H1 (cell line): ENCODE results near the gene ZNF556. TPM values are rescaled to one million over a fixed set of nuclear protein-coding genes. Genes with fewer than 3 reads are reported as not detected.

Experiments
- CTCF ChIA-PET: fragments of 300-600 bp; sonication (Branson Sonifier 250); formaldehyde crosslinking; loops from one replicate; lab custom pipeline; 2021; ENCODE audit not compliant: partially characterized antibody; lab: Charles Lee
- POLR2A ChIA-PET: fragments of 300-600 bp; sonication (Branson Sonifier 250); formaldehyde crosslinking; loops from one replicate; lab custom pipeline; 2021; ENCODE audit warnings: inconsistent platforms; ENCODE audit not compliant: partially characterized antibody; lab: Charles Lee
- DNase-seq, 2 experiments: peaks; one replicate each; pipeline versions ENCODE4 v3.0.0 to v3.0.0-alpha.2; 2010 to 2022; ENCODE audit warnings: low spot score in 2 of 2, low read depth in 1 of 2, mixed read lengths in 1 of 2
- FAIRE-seq: peaks from 2 replicates; lab custom pipeline; 2011; peaks lifted over from hg19 to GRCh38; lab: Jason Lieb, UNC
- H2AFZ ChIP-seq: 2 replicates; pipeline ENCODE4 v1.8.1; 2012; ENCODE audit warnings: low read length, inconsistent platforms
- H2AK5ac ChIP-seq: 2 replicates; pipeline ENCODE4 v1.6.1; 2013; ENCODE audit warnings: low read depth, low read length
- H2BK120ac ChIP-seq: replicated peaks from 2 replicates; pipeline ENCODE3; 2013; ENCODE audit warnings: low read depth, low read length, inconsistent platforms
- H2BK12ac ChIP-seq: 2 replicates; pipeline ENCODE4 v1.6.1; 2013; ENCODE audit warnings: low read depth, low read length
- H2BK15ac ChIP-seq: 2 replicates; pipeline ENCODE4 v1.6.1; 2013; ENCODE audit warnings: low read length
- H2BK20ac ChIP-seq: 2 replicates; pipeline ENCODE4 v1.6.1; 2013; ENCODE audit warnings: low read length
- H2BK5ac ChIP-seq: 2 replicates; pipeline ENCODE4 v1.6.1; 2013; ENCODE audit warnings: low read depth, low read length
- H3K14ac ChIP-seq: 2 replicates; pipeline ENCODE4 v1.6.1; 2013; ENCODE audit warnings: inconsistent platforms; ENCODE audit not compliant: insufficient read length
- H3K18ac ChIP-seq: 2 replicates; pipeline ENCODE4 v1.6.1; 2013; ENCODE audit warnings: low read length; ENCODE audit errors: extremely low read depth
- H3K23ac ChIP-seq: 2 replicates; pipeline ENCODE4 v1.6.1; 2013; ENCODE audit warnings: inconsistent platforms; ENCODE audit not compliant: insufficient read length
- H3K23me2 ChIP-seq: 2 replicates; pipeline ENCODE4 v1.6.1; 2013; ENCODE audit warnings: low read depth, low read length
- H3K27ac ChIP-seq: 2 replicates; pipeline ENCODE4 v1.6.1; 2011; ENCODE audit warnings: low read depth, low read length, inconsistent platforms
- H3K27me3 ChIP-seq, 4 experiments: replicated peaks in 1 of 4; 1 replicate in 1 of 4; 2 replicates in 3 of 4; pipeline versions ENCODE4 v1.6.1 to v1.8.1; 2011 to 2013; ENCODE audit warnings: low read length in 3 of 4, mild to moderate bottlenecking in 3 of 4, inconsistent platforms in 2 of 4, mixed read lengths in 2 of 4, moderate library complexity in 1 of 4; ENCODE audit not compliant: control insufficient read depth in 3 of 4, insufficient read depth in 3 of 4; ENCODE audit errors: extremely low read depth in 1 of 4
- H3K36me3 ChIP-seq, 4 experiments: 2 replicates each; pipeline versions ENCODE4 v1.6.1 to v1.8.1; 2011 to 2013; ENCODE audit warnings: mild to moderate bottlenecking in 4 of 4, low read length in 3 of 4, moderate library complexity in 2 of 4, control low read depth in 1 of 4, inconsistent platforms in 1 of 4; ENCODE audit not compliant: insufficient read depth in 4 of 4, control insufficient read depth in 2 of 4
- H3K4ac ChIP-seq: replicated peaks from 2 replicates; pipeline ENCODE3; 2013; ENCODE audit warnings: low read length, low read depth, mixed read lengths, inconsistent platforms; ENCODE audit not compliant: insufficient read length
- H3K4me1 ChIP-seq, 4 experiments: replicated peaks in 1 of 4; 1 replicate in 1 of 4; 2 replicates in 3 of 4; pipeline versions ENCODE4 v1.6.1 to v1.8.1; 2011 to 2013; ENCODE audit warnings: low read length in 3 of 4, inconsistent platforms in 2 of 4, mixed read lengths in 1 of 4; ENCODE audit not compliant: insufficient read depth in 4 of 4, control insufficient read depth in 3 of 4
- H3K4me2 ChIP-seq, 2 experiments: 2 replicates each; pipeline versions ENCODE4 v1.6.1 to v1.8.1; 2011 to 2013; ENCODE audit warnings: low read depth in 2 of 2, low read length in 2 of 2, control low read depth in 1 of 2, inconsistent platforms in 1 of 2, mild to moderate bottlenecking in 1 of 2; ENCODE audit not compliant: insufficient read depth in 1 of 2
- H3K4me3 ChIP-seq, 4 experiments: fragments of 200-600, 300-600 bp in 1 of 4; sonication (generic), shearing (Covaris generic), sonication (Bioruptor Twin) in 1 of 4; 2 replicates each; pipeline versions ENCODE4 v1.5.1 to v1.8.1; 2011 to 2016; ENCODE audit warnings: low read length in 4 of 4, low read depth in 3 of 4, control low read depth in 2 of 4, inconsistent platforms in 2 of 4, mild to moderate bottlenecking in 2 of 4, mixed read lengths in 1 of 4, moderate library complexity in 1 of 4; ENCODE audit not compliant: insufficient read depth in 2 of 4; ENCODE audit errors: extremely low read depth in 1 of 4
- H3K56ac ChIP-seq: replicated peaks from 2 replicates; pipeline ENCODE3; 2013; ENCODE audit warnings: low read depth, mild to moderate bottlenecking, mixed read lengths, low read length, inconsistent platforms; ENCODE audit not compliant: insufficient read length
- H3K79me1 ChIP-seq: 2 replicates; pipeline ENCODE4 v1.6.1; 2013; ENCODE audit warnings: low read depth, low read length, control low read depth
- H3K79me2 ChIP-seq, 2 experiments: 2 replicates each; pipeline versions ENCODE4 v1.6.1 to v1.8.1; 2012 to 2013; ENCODE audit warnings: low read length in 2 of 2, mild to moderate bottlenecking in 2 of 2, inconsistent platforms in 1 of 2; ENCODE audit not compliant: insufficient read depth in 2 of 2, control insufficient read depth in 1 of 2
- H3K9ac ChIP-seq, 4 experiments: replicated peaks in 1 of 4; 1 replicate in 1 of 4; 2 replicates in 3 of 4; pipeline versions ENCODE4 v1.6.1 to v1.8.1; 2011 to 2013; ENCODE audit warnings: low read depth in 3 of 4, low read length in 3 of 4, control low read depth in 2 of 4, mild to moderate bottlenecking in 2 of 4, moderate library complexity in 2 of 4, inconsistent platforms in 1 of 4; ENCODE audit errors: extremely low read depth in 1 of 4
- H3K9me3 ChIP-seq, 2 experiments: 2 replicates each; pipeline versions ENCODE4 v1.6.1 to v1.8.1; 2012 to 2013; ENCODE audit warnings: mild to moderate bottlenecking in 2 of 2, moderate library complexity in 2 of 2, control low read depth in 1 of 2, inconsistent platforms in 1 of 2, low read depth in 1 of 2, low read length in 1 of 2, mixed read lengths in 1 of 2; ENCODE audit not compliant: insufficient read depth in 2 of 2
- H4K20me1 ChIP-seq, 2 experiments: replicated peaks in 1 of 2; 2 replicates each; pipeline versions ENCODE3 to v1.8.1; 2011 to 2013; ENCODE audit warnings: inconsistent platforms in 2 of 2, low read length in 2 of 2, mild to moderate bottlenecking in 1 of 2; ENCODE audit not compliant: insufficient read depth in 2 of 2, control insufficient read depth in 1 of 2
- H4K5ac ChIP-seq: 2 replicates; pipeline ENCODE4 v1.6.1; 2013; ENCODE audit warnings: low read length, low read depth, mixed read lengths, inconsistent platforms; ENCODE audit not compliant: insufficient read length
- H4K8ac ChIP-seq: 2 replicates; pipeline ENCODE4 v1.8.0; 2013; ENCODE audit warnings: mild to moderate bottlenecking, moderate library complexity, low read length, inconsistent platforms; ENCODE audit not compliant: insufficient read depth; ENCODE audit errors: extremely low read depth
- H4K91ac ChIP-seq: replicated peaks from 2 replicates; pipeline ENCODE3; 2013; ENCODE audit warnings: low read length, mixed read lengths, inconsistent platforms; ENCODE audit not compliant: insufficient read length
- GTF2F1 ChIP-seq: IDR thresholded peaks from 2 replicates; pipeline ENCODE4 v1.6.1; 2012; ENCODE audit warnings: low read depth, low read length, improper control_type of control experiment, borderline replicate concordance
- KDM1A ChIP-seq: fragments of 200-600, 300-600 bp; sonication (generic); IDR thresholded peaks from 2 replicates; pipeline ENCODE4 v1.7.1; 2016; ENCODE audit warnings: mild to moderate bottlenecking, low read length, borderline replicate concordance
- POU5F1 ChIP-seq: IDR thresholded peaks from 2 replicates; pipeline ENCODE4 v1.6.1; 2011; ENCODE audit warnings: low read depth, mild to moderate bottlenecking, low read length, moderate library complexity
- TAF7 ChIP-seq: optimal IDR thresholded peaks from 2 replicates; pipeline ENCODE3; 2011; ENCODE audit warnings: low read depth, mild to moderate bottlenecking, inconsistent platforms, low read length, moderate library complexity, borderline replicate concordance
- WGBS, 2 experiments: shearing (Covaris generic) in 1 of 2; methylation state at CpG; one replicate each; pipeline versions ENCODE4 v1.1.6 to v1.1.7; 2013 to 2015; ENCODE audit warnings: low lambda C conversion rate in 2 of 2, mixed read lengths in 2 of 2, inconsistent platforms in 1 of 2, low coverage in 1 of 2, missing lambda C conversion rate in 1 of 2; ENCODE audit not compliant: insufficient replicate concordance in 2 of 2, insufficient coverage in 1 of 2, insufficient read length in 1 of 2; ENCODE audit errors: extremely low coverage in 1 of 2, missing lambda C conversion rate in 1 of 2; 5-methylcytosine and 5-hydroxymethylcytosine counted together
- polyA plus RNA-seq, 7 experiments: library from polyadenylated mRNA; depleted of rRNA in 3 of 7; stranded (reverse) in 5 of 7; unstranded in 2 of 7; fragments of >200 nt in 5 of 7; fragments of 200-250 nt in 2 of 7; gene quantifications; 1 replicate in 5 of 7; 2 replicates in 1 of 7; 4 replicates in 1 of 7; pipeline versions ENCODE4 v1.2.1 to v1.2.3, GENCODE V29; 2011 to 2013; ENCODE audit warnings: missing spikeins in 2 of 7, mixed read lengths in 2 of 7
- total RNA-seq: library from RNA; stranded (reverse); fragmentation: NEBNext Ultra II Directional; extraction: Animal tissue kit (Norgen Biotek cat#: 25700); gene quantifications from 2 replicates; pipeline ENCODE4 v1.2.1, GENCODE V29; 2021
- TF ChIP-seq, protein P1 (sequence below): IDR thresholded peaks from 2 replicates; pipeline ENCODE4 v1.6.1; 2011; ENCODE audit warnings: low read length, improper control_type of control experiment

Gene ZNF556
- total and polyA plus RNA-seq, 2 of the 8 experiments (the other 6 are each of a cell fraction or from before 2014, with no cell fraction given), result not detected

DNA sequence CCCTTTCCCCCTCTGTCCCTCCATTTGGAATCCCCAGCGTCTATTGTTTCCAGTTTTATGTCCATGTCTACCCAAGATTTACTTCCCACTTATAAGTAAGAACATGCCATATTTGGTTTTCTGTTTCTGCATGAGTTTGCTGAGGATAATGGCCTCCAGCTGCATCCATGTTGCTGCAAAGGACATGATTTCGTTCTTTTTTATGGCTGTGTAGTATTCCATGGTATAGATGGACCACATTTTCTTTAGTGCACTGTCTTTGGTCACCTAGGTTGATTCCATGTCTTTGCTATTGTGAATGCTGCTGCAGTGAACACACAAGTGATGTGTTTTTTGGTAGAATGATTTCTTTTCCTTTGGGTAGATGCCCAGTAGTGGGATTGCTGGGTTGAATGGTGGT lies 22.0 kb upstream of the ZNF556 start:
- Histone ChIP-seq H3K9ac (no peak overlapping the region), H3K79me2 (peaks cover 0 to 3% of the 10 kb centered on the region in 2 experiments; a peak in 2 of 4 replicates), H3K79me1 (peaks cover 2% of the 10 kb centered on the region; the same call in 1 of the 2 replicates), H2BK5ac (no peak overlapping the region), H2BK120ac (no peak overlapping the region), H3K23me2 (no peaks in the 10 kb centered on the region; the same call in 1 of the 2 replicates), H2AFZ (no peak overlapping the region), H3K14ac (no peak overlapping the region), H2BK12ac (no peak overlapping the region), H2AK5ac (no peak overlapping the region), H3K9me3 (peaks cover 30 to 37% of the 10 kb centered on the region in 2 experiments), H4K91ac (no peak overlapping the region), H3K4ac (no peak overlapping the region), H3K23ac (no peak overlapping the region), H3K4me1 (no peaks in the 10 kb centered on the region; a peak in 3 of 7 replicates), H3K4me2 (no peak overlapping the region), H3K27me3 (peaks cover 0 to 6% (median 2%) of the 10 kb centered on the region in 4 experiments; a peak in 3 of 7 replicates), H3K4me3 (no peak overlapping the region), H2BK20ac (no peak overlapping the region), H4K8ac (no peak overlapping the region), H3K18ac (no peak overlapping the region), H3K56ac (no peak overlapping the region), H4K5ac (no peak overlapping the region), H3K36me3 (peaks cover 0 to 3% (median 0%) of the 10 kb centered on the region in 4 experiments; a peak in 3 of 8 replicates), H4K20me1 (no peaks in the 10 kb centered on the region), H2BK15ac (no peak overlapping the region), H3K27ac (no peak overlapping the region)
- 94% methylated on average over 2 of the region's 2 CpGs; no CpG with 5 or more reads in 1 of the 2 experiments for WGBS, 2 experiments
- ChIA-PET CTCF (no interaction called here), POLR2A (no interaction called here)
- no peak for FAIRE-seq
- TF ChIP-seq, protein P1, sequence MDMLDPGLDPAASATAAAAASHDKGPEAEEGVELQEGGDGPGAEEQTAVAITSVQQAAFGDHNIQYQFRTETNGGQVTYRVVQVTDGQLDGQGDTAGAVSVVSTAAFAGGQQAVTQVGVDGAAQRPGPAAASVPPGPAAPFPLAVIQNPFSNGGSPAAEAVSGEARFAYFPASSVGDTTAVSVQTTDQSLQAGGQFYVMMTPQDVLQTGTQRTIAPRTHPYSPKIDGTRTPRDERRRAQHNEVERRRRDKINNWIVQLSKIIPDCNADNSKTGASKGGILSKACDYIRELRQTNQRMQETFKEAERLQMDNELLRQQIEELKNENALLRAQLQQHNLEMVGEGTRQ, result no peak
- TF ChIP-seq GTF2F1 (no peak), POU5F1 (no peak), KDM1A (no peak), TAF7 (no peak)
- no peak for DNase-seq
